Measurements from ENCODE around the gene PTPRU.

The PTPRU gene

GRCh38 chr1:29364101-29364678 lies 127.9 kb downstream of the PTPRU start:
- DNase-seq (ENCODE audit: low read depth in 2 of 2) = no peak

GRCh38 chr1:29365906-29366670 lies 129.8 kb downstream of the PTPRU start:
- DNase-seq (ENCODE audit: low read depth in 2 of 2) = no peak

- DNase-seq (ENCODE audit: low read depth in 2 of 2) = no peak
Observed at GRCh38 chr1:29368936-29369932, 132.9 kb downstream of the PTPRU start.

GRCh38 chr1:29370067-29370466 lies 133.7 kb downstream of the PTPRU start:
- DNase-seq (ENCODE audit: low read depth in 2 of 2) = no peak

- DNase-seq (ENCODE audit: low read depth in 2 of 2) = no peak
Observed at GRCh38 chr1:29371332-29371731, 135.0 kb downstream of the PTPRU start.

- no peak for DNase-seq (ENCODE audit: low read depth in 2 of 2)
Observed at GRCh38 chr1:29372108-29372507, 135.8 kb downstream of the PTPRU start.

All from fibroblast of skin of left quadriceps (primary cell).